T-cell (primary cell): ENCODE data around the gene USH2A. TPM values are rescaled to one million over a fixed set of nuclear protein-coding genes. Genes with fewer than 3 reads are reported as not detected.

ENCODE experiments used
- ATAC-seq, 4 experiments: fragments of 200-7000 bp in 3 of 4; fragments of 150-1000 bp in 1 of 4; cut with Tn5 transposase; replicated peaks in 1 of 4; 1 replicate in 3 of 4; 2 replicates in 1 of 4; pipeline ENCODE4 v1.10.0; 2021; ENCODE audit warnings: moderate library complexity in 3 of 4, mild to moderate bottlenecking in 2 of 4, moderate number of reproducible peaks in 1 of 4
- CTCF ChIA-PET, 2 donors: fragments of 300-600 bp; sonication (Branson Sonifier 250); formaldehyde crosslinking; loops; one replicate each; lab custom pipeline; 2022; ENCODE audit warnings: antibody characterized with exemption in 2 of 2; lab: Charles Lee
- POLR2A ChIA-PET, 2 donors: fragments of 300-600 bp; sonication (Branson Sonifier 250); formaldehyde crosslinking; loops; one replicate each; lab custom pipeline; 2022; ENCODE audit warnings: antibody characterized with exemption in 2 of 2; lab: Charles Lee
- DNase-seq, 35 experiments: peaks; one replicate each; pipeline versions ENCODE4 v3.0.0 to v3.0.0-alpha.2; 2013 to 2023
- H3K27ac ChIP-seq: one replicate; pipeline ENCODE4 v1.5.1; 2013; ENCODE audit warnings: low read length
- H3K27me3 ChIP-seq, 2 experiments: replicated peaks in 1 of 2; 1 replicate in 1 of 2; 2 replicates in 1 of 2; pipeline versions ENCODE4 v1.6.1 to v1.7.0; 2013; ENCODE audit warnings: low read length in 1 of 2, mixed read lengths in 1 of 2; ENCODE audit not compliant: control insufficient read depth in 2 of 2, insufficient read depth in 2 of 2; ENCODE audit errors: extremely low read depth in 1 of 2
- H3K36me3 ChIP-seq, 2 donors: 1 replicate in 1 of 2; 2 replicates in 1 of 2; pipeline versions ENCODE4 v1.6.1 to v1.7.0; 2013; ENCODE audit warnings: low read length in 1 of 2; ENCODE audit not compliant: control insufficient read depth in 2 of 2, insufficient read depth in 1 of 2; ENCODE audit errors: extremely low read depth in 1 of 2
- H3K4me1 ChIP-seq, 2 experiments: 1 replicate in 1 of 2; 2 replicates in 1 of 2; pipeline versions ENCODE4 v1.6.1 to v1.7.0; 2013; ENCODE audit warnings: low read length in 2 of 2, mixed read lengths in 1 of 2; ENCODE audit not compliant: insufficient read depth in 2 of 2, control insufficient read depth in 1 of 2; ENCODE audit errors: extremely low read depth in 1 of 2
- H3K4me3 ChIP-seq, 2 donors: 1 replicate in 1 of 2; 2 replicates in 1 of 2; pipeline versions ENCODE4 v1.5.1 to v1.7.0; 2013; ENCODE audit warnings: mild to moderate bottlenecking in 2 of 2, low read length in 1 of 2, moderate library complexity in 1 of 2; ENCODE audit not compliant: control insufficient read depth in 1 of 2; ENCODE audit errors: extremely low read depth in 1 of 2
- H3K9me3 ChIP-seq: 2 replicates; pipeline ENCODE4 v1.7.0; 2013
- H3K27ac Mint-ChIP-seq, 2 donors: one replicate each; pipeline ENCODE4 v1.8.0; 2020 to 2021; ENCODE audit warnings: mild to moderate bottlenecking in 2 of 2, mixed read lengths in 2 of 2
- H3K27me3 Mint-ChIP-seq, 2 donors: one replicate each; pipeline ENCODE4 v1.8.0; 2021 to 2022; ENCODE audit warnings: mixed read lengths in 2 of 2
- H3K36me3 Mint-ChIP-seq: one replicate; pipeline ENCODE4 v1.8.0; 2021; ENCODE audit warnings: mixed read lengths
- H3K4me1 Mint-ChIP-seq, 3 donors: one replicate each; pipeline ENCODE4 v1.8.0; 2020 to 2022; ENCODE audit warnings: mixed read lengths in 3 of 3, mild to moderate bottlenecking in 1 of 3
- H3K4me3 Mint-ChIP-seq, 3 donors: one replicate each; pipeline ENCODE4 v1.8.0; 2020 to 2022; ENCODE audit warnings: mild to moderate bottlenecking in 3 of 3, mixed read lengths in 3 of 3, moderate library complexity in 3 of 3
- H3K9me3 Mint-ChIP-seq, 3 donors: one replicate each; pipeline ENCODE4 v1.8.0; 2020 to 2022; ENCODE audit warnings: mixed read lengths in 3 of 3
- WGBS: methylation state at CpG from one replicate; pipeline ENCODE4 v1.1.5; 2013; ENCODE audit warnings: missing lambda C conversion rate; ENCODE audit not compliant: insufficient coverage; 5-methylcytosine and 5-hydroxymethylcytosine counted together
- total RNA-seq, 35 experiments: library from RNA in 6 of 35; stranded (reverse) in 6 of 35; fragments of 120-200 nt in 1 of 35; gene quantifications; one replicate each; pipeline versions ENCODE4 v1.2.1 to v1.2.4 and lab custom pipeline; 2013 to 2026

Gene USH2A
- total RNA-seq, 5 donors from 2014 or later (not counting 1 experiment from before 2014, with no cell fraction given), result not detected

GRCh38 chr1:216410026-216410425 is 13.2 kb downstream of the USH2A start:
- H3K4me1 ChIP-seq, result no peaks in the 10 kb centered on the region
- no peak for DNase-seq
- H3K36me3 ChIP-seq, result no peaks in the 10 kb centered on the region
- CTCF ChIA-PET, result no interaction called here
- POLR2A ChIA-PET, result no interaction called here
- Mint-ChIP-seq H3K27ac (no peak overlapping the region), H3K4me1 (no peaks in the 10 kb centered on the region), H3K36me3 (no peaks in the 10 kb centered on the region), H3K4me3 (no peak overlapping the region), H3K9me3 (peaks cover 6 to 27% (median 13%) of the 10 kb centered on the region in 3 donors), H3K27me3 (no peaks in the 10 kb centered on the region)
- H3K27me3 ChIP-seq, result no peaks in the 10 kb centered on the region
- H3K4me3 ChIP-seq, result no peak overlapping the region
- ATAC-seq, result no peak
- H3K9me3 ChIP-seq, result no peaks in the 10 kb centered on the region
- H3K27ac ChIP-seq, result no peak overlapping the region
- 100% methylated on average over 1 of the region's 4 CpGs for WGBS

DNA sequence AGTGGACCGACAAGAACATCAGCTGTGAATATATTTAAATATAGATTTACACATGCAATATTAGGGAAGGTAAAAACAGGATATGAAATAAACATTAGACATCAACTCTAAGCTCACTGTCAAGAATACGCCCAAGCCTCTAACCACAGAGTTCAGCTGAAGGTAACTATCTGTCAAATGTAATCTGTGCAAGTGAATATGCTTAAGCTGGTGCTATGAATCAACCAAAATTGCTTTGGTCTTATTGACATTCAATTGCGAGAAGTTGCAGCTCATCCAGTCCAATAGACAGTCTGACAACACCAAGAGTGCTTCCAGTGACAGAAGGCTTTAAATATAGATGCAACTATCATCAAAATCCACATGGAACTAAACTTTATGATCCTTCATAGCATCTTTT is 32.3 kb downstream of the USH2A start:
- H3K36me3 Mint-ChIP-seq, result no peaks in the 10 kb centered on the region
- no peak overlapping the region for H3K27ac Mint-ChIP-seq
- H3K27me3 ChIP-seq, result no peaks in the 10 kb centered on the region
- H3K36me3 ChIP-seq, result no peaks in the 10 kb centered on the region
- no peak overlapping the region for H3K4me3 ChIP-seq
- DNase-seq (no peak), ATAC-seq (no peak)
- CTCF ChIA-PET, result no interaction called here
- 60% methylated on average over 1 of the region's 3 CpGs for WGBS
- no peaks in the 10 kb centered on the region for H3K4me1 Mint-ChIP-seq
- no peaks in the 10 kb centered on the region for H3K27me3 Mint-ChIP-seq
- no peaks in the 10 kb centered on the region for H3K4me1 ChIP-seq
- H3K9me3 ChIP-seq, result no peaks in the 10 kb centered on the region
- no peak overlapping the region for H3K27ac ChIP-seq
- POLR2A ChIA-PET, result no interaction called here
- no peak overlapping the region for H3K4me3 Mint-ChIP-seq
- H3K9me3 Mint-ChIP-seq, result peaks cover 7 to 15% (median 13%) of the 10 kb centered on the region in 3 donors

- ATAC-seq (no peak), DNase-seq (no peak)
- Histone ChIP-seq H3K4me1 (no peaks in the 10 kb centered on the region), H3K4me3 (no peak overlapping the region), H3K36me3 (no peaks in the 10 kb centered on the region), H3K27ac (no peak overlapping the region), H3K9me3 (no peaks in the 10 kb centered on the region), H3K27me3 (no peaks in the 10 kb centered on the region)
- Mint-ChIP-seq H3K27ac (no peak overlapping the region), H3K27me3 (no peaks in the 10 kb centered on the region), H3K9me3 (peaks cover 5 to 21% (median 10%) of the 10 kb centered on the region in 3 donors), H3K36me3 (no peaks in the 10 kb centered on the region), H3K4me3 (no peak overlapping the region), H3K4me1 (no peaks in the 10 kb centered on the region)
- ChIA-PET CTCF (no interaction called here), POLR2A (no interaction called here)
Observed at GRCh38 chr1:216389774-216390173, 33.5 kb downstream of the USH2A start.

DNA sequence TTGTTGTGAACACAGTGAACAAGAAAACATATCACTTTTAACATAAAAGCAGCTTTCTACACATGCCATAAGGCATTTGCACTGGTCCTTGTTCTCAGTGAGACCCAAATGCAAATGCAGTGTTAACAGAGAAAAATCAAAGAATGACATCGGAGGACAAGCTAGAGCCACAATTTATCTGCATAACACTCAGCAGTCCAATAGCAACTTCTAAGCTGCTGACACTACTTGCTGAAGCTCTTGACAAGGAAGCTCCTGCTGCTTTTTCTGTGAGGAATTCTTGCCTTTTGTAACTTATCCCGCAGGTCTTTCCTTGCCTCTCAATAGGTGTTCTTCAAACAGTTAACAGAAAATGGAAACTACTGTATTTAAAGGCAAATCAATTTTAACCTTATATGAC is 34.7 kb downstream of the USH2A start:
- CTCF ChIA-PET, result interaction anchor here in 1 of 2 donors (0.7 kb wide), 1 partner anchor 8 kb away, joined by 3 read pairs; no protein-coding TSS in a partner anchor
- DNase-seq (no peak), ATAC-seq (no peak)
- POLR2A ChIA-PET, result no interaction called here
- Histone ChIP-seq H3K4me1 (no peaks in the 10 kb centered on the region), H3K36me3 (no peaks in the 10 kb centered on the region), H3K27ac (no peak overlapping the region), H3K9me3 (no peaks in the 10 kb centered on the region), H3K27me3 (no peaks in the 10 kb centered on the region), H3K4me3 (no peak overlapping the region)
- H3K4me1 Mint-ChIP-seq, result no peaks in the 10 kb centered on the region
- no peaks in the 10 kb centered on the region for H3K36me3 Mint-ChIP-seq
- no peak overlapping the region for H3K4me3 Mint-ChIP-seq
- H3K9me3 Mint-ChIP-seq, result peaks cover under 1 to 18% (median 5%) of the 10 kb centered on the region in 3 donors
- no peaks in the 10 kb centered on the region for H3K27me3 Mint-ChIP-seq
- no CpG with 5 or more reads among the region's 2 CpGs for WGBS
- H3K27ac Mint-ChIP-seq, result no peak overlapping the region

DNA sequence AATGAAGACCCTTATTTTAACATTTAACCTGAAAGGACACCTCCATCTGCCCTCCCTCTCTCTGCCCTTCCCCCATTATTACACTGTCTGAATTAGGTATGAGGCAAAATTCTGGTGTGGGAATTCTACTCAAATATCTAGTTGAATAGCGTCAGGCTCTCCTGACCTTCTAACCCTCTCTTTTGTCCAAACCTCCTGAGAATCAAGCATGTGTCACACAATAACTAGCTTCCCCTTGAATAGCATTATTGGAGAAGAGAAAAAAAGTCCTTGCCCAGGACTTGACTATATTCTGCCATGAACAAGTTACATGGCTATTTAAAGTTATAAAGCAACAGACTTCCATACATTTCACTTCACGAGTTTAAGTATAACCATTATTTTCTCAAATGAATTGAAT is 35.5 kb downstream of the USH2A start:
- DNase-seq (no peak), ATAC-seq (no peak)
- CTCF ChIA-PET, result no interaction called here
- Mint-ChIP-seq H3K4me1 (no peaks in the 10 kb centered on the region), H3K27me3 (no peaks in the 10 kb centered on the region), H3K9me3 (peaks cover 0 to 16% (median 4%) of the 10 kb centered on the region in 3 donors), H3K4me3 (no peak overlapping the region), H3K27ac (no peak overlapping the region), H3K36me3 (no peaks in the 10 kb centered on the region)
- Histone ChIP-seq H3K36me3 (no peaks in the 10 kb centered on the region), H3K27me3 (no peaks in the 10 kb centered on the region), H3K9me3 (no peaks in the 10 kb centered on the region), H3K27ac (no peak overlapping the region), H3K4me3 (no peak overlapping the region), H3K4me1 (no peaks in the 10 kb centered on the region)
- WGBS, result 40% methylated on average over 1 of the region's 2 CpGs
- POLR2A ChIA-PET, result no interaction called here

- no peaks in the 10 kb centered on the region for H3K36me3 ChIP-seq
- ChIA-PET POLR2A (no interaction called here), CTCF (no interaction called here)
- WGBS, result no CpG with 5 or more reads among the region's 1 CpG
- Mint-ChIP-seq H3K27me3 (no peaks in the 10 kb centered on the region), H3K4me1 (no peaks in the 10 kb centered on the region), H3K9me3 (peaks cover 3 to 22% (median 8%) of the 10 kb centered on the region in 3 donors), H3K27ac (no peak overlapping the region), H3K4me3 (no peak overlapping the region), H3K36me3 (no peaks in the 10 kb centered on the region)
- no peak for ATAC-seq
- no peaks in the 10 kb centered on the region for H3K4me1 ChIP-seq
- no peaks in the 10 kb centered on the region for H3K27me3 ChIP-seq
- H3K4me3 ChIP-seq, result no peak overlapping the region
- DNase-seq, result no peak
- H3K27ac ChIP-seq, result no peak overlapping the region
- H3K9me3 ChIP-seq, result no peaks in the 10 kb centered on the region
Observed at GRCh38 chr1:216379441-216379840, 43.8 kb downstream of the USH2A start.

DNA sequence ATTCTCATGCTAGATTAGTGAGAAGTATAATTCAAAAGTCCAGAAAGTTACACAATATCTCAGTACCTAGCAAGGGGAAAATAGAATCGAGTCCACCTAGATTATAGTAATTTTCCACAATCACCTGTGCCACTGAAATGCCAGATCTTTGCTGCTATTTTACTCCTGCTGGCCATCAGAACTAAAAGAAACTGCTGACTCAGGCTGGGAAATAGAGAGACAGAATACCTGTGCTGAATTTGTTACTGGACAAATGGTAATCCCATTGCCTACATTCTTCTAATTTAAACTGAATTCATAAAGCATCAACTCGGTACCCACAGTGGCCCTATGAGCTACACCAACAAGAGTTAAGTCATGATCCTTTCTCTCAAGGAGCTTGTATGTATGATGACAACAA is 55.0 kb downstream of the USH2A start:
- no peaks in the 10 kb centered on the region for H3K4me1 Mint-ChIP-seq
- no CpG with 5 or more reads among the region's 2 CpGs for WGBS
- POLR2A ChIA-PET, result no interaction called here

More for the DNA sequence above, 55.0 kb downstream of the USH2A start:
- Mint-ChIP-seq H3K4me3 (no peak overlapping the region), H3K9me3 (peaks cover 6 to 18% (median 10%) of the 10 kb centered on the region in 3 donors), H3K36me3 (no peaks in the 10 kb centered on the region), H3K27me3 (no peaks in the 10 kb centered on the region), H3K27ac (no peak overlapping the region)
- no peaks in the 10 kb centered on the region for H3K4me1 ChIP-seq
- H3K4me3 ChIP-seq, result no peak overlapping the region
- no peaks in the 10 kb centered on the region for H3K36me3 ChIP-seq
- H3K9me3 ChIP-seq, result no peaks in the 10 kb centered on the region
- CTCF ChIA-PET, result no interaction called here
- H3K27me3 ChIP-seq, result no peaks in the 10 kb centered on the region
- DNase-seq (no peak), ATAC-seq (no peak)
- H3K27ac ChIP-seq, result no peak overlapping the region
